HG02938 (cell line): ENCODE data around the gene ANXA2.

ENCODE experiments used
- ATAC-seq: cut with Tn5 transposase; IDR thresholded peaks from one replicate; pipeline ENCODE4 v1.9.1; 2021; ENCODE audit warnings: mild to moderate bottlenecking, moderate library complexity; ENCODE audit not compliant: unreplicated experiment

ANXA2 gene

GRCh38 chr15:60313906-60314305 lies 83.9 kb downstream of the ANXA2 start:
- ATAC-seq, result no peak

- ATAC-seq, result no peak
Observed at GRCh38 chr15:60307034-60307433, 90.8 kb downstream of the ANXA2 start.

- no peak for ATAC-seq
Observed at GRCh38 chr15:60301024-60301423, 96.8 kb downstream of the ANXA2 start.

- no peak for ATAC-seq
Observed at GRCh38 chr15:60299452-60300047, 98.2 kb downstream of the ANXA2 start.
